Brain microvascular endothelial cell (primary cell): ENCODE results near the gene CNRIP1.

Experiments used
- DNase-seq: peaks from one replicate; pipeline ENCODE4 v3.0.0-alpha.2; 2020
- H3K27ac ChIP-seq: fragments of 250-450 bp; sonication (Bioruptor Pico); 2 replicates; pipeline ENCODE4 v1.5.1; 2020; ENCODE audit warnings: mild to moderate bottlenecking, moderate library complexity
- H3K27me3 ChIP-seq: fragments of 250-450 bp; sonication (Bioruptor Pico); replicated peaks from 2 replicates; pipeline ENCODE4 v1.5.1; 2020; ENCODE audit warnings: mild to moderate bottlenecking
- H3K36me3 ChIP-seq: fragments of 250-450 bp; sonication (Bioruptor Pico); replicated peaks from 2 replicates; pipeline ENCODE4 v1.5.1; 2020; ENCODE audit warnings: mild to moderate bottlenecking
- H3K4me3 ChIP-seq: 2 replicates; pipeline ENCODE4 v1.5.1; 2011; ENCODE audit warnings: low read depth, mild to moderate bottlenecking, control low read depth, low read length, moderate library complexity
- in situ Hi-C: cut with HindIII; loops from 2 replicates; pipeline ENCODE4 v1.10.0; 2017; ENCODE audit warnings: low sequenced_read_pairs, low pct_ligation_motif_present
- TF ChIP-seq, protein P1 (sequence below): IDR thresholded peaks from 2 replicates; pipeline ENCODE4 v1.5.1; 2011; ENCODE audit warnings: low read depth, mild to moderate bottlenecking, moderate library complexity, low read length, control low read depth, inconsistent platforms; ENCODE audit errors: missing control alignments

The CNRIP1 gene

DNA sequence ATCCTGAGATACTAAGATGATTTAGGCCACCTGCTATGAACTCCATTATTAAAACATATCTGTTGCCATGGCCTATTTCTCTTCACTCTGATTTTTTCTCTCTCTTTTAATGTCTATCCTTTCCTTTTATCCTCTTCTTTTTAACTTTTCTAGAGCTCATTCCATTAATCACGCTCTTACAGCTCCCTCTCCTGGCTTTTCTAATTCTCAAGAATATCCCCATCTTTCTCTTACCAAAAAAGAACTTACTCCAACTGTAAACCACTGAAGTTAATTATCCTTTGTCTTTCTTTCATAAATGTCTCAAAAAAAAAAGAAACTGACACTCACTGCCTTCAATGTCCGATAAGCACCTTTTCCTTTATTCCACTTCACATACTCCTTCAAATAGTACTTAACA is 75.3 kb downstream of the CNRIP1 start:
- no peaks in the 10 kb centered on the region for H3K36me3 ChIP-seq
- DNase-seq = no peak
- H3K4me3 ChIP-seq = no peak overlapping the region
- H3K27me3 ChIP-seq = no peaks in the 10 kb centered on the region
- TF ChIP-seq, protein P1, sequence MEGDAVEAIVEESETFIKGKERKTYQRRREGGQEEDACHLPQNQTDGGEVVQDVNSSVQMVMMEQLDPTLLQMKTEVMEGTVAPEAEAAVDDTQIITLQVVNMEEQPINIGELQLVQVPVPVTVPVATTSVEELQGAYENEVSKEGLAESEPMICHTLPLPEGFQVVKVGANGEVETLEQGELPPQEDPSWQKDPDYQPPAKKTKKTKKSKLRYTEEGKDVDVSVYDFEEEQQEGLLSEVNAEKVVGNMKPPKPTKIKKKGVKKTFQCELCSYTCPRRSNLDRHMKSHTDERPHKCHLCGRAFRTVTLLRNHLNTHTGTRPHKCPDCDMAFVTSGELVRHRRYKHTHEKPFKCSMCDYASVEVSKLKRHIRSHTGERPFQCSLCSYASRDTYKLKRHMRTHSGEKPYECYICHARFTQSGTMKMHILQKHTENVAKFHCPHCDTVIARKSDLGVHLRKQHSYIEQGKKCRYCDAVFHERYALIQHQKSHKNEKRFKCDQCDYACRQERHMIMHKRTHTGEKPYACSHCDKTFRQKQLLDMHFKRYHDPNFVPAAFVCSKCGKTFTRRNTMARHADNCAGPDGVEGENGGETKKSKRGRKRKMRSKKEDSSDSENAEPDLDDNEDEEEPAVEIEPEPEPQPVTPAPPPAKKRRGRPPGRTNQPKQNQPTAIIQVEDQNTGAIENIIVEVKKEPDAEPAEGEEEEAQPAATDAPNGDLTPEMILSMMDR = no peak
- H3K27ac ChIP-seq = no peak overlapping the region
- in situ Hi-C loops = no loop called here
